Measurements from ENCODE around the gene PTGS1. TPM values are rescaled to one million over a fixed set of nuclear protein-coding genes. Genes with fewer than 3 reads are reported as not detected.
"Not testable (repeated sequence)": the region's sequence is repeated elsewhere in the genome, so short reads cannot be mapped to it uniquely, and the experiment has no call there.

PTGS1 gene
- polyA plus RNA-seq (2.4 to 4.5 TPM (median 4.0 TPM) in 3 replicates), polyA minus RNA-seq (3.7 to 6.1 TPM (median 5.8 TPM) in 3 replicates)
- polyA plus RNA-seq (2011; ENCODE audit: low read depth): 0.05 TPM
- polyA plus RNA-seq (2011; cell fraction: cytosol; rRNA removed): 1.8 and 2.0 TPM in 2 replicates
- polyA plus RNA-seq (2011; cell fraction: nucleus; rRNA removed): 3.6 and 4.6 TPM in 2 replicates
- 0.49 and 3.2 TPM in 2 replicates for polyA plus RNA-seq (2012; ENCODE audit: low replicate concordance)
- 3.8 TPM for polyA minus RNA-seq (2011; cell fraction: cytosol; rRNA and poly(A)+ RNA removed)
- polyA minus RNA-seq (2011; cell fraction: nucleus; rRNA and poly(A)+ RNA removed): 1.2 and 2.6 TPM in 2 replicates

DNA sequence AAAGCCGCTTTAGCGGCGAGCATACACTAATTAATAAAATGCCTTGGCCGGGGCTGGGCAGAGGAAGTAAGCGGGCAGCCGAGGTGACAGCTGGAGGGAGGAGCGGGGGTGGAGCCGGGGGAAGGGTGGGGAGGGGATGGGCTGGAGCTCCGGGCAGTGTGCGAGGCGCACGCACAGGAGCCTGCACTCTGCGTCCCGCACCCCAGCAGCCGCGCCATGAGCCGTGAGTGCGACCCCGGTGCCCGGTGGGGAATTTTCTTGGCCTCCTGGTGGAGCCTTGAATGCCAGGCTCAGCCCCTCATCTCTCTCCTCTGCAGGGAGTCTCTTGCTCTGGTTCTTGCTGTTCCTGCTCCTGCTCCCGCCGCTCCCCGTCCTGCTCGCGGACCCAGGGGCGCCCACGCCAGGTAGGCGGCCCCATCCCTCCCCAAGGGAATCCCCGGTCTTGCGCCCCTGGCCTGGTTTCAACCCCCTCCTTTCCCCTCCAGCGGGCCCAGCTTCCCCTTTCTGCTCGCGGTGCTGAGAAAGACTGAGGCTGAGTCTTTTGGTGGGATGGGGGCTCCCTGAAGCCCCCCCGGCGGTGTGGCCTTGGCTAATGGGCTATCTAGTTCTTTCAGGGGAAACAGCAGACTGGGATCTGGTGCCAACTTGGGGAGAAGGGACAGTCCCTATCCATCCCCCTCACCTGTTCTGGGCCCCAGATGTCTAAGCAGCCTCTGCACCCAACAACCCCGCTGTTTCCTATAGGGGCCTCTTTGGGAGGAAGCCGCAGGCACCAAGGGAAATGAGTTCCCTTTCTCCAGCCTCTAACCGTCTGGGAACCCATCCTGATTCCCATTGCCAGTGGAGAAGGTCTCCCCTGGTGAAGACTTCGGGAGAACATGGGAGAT lies at the start of gene PTGS1:
Gene PTGS1, plus strand, starts transcription at position 156 of the 887 bp plus-strand sequence. Its CDS starts 61 bp downstream, at position 217.
- dilution Hi-C loops (cut with MboI; ENCODE audit: extremely low pct_ligation_motif_present, low sequenced_read_pairs): no loop called here
- Histone ChIP-seq H3K4me3 (ENCODE audit: control insufficient read depth in 2 of 3, extremely low read depth in 1 of 3, insufficient read depth in 2 of 3, low read depth in 1 of 3, low read length in 3 of 3) (peak within 1 kb of the TSS; percentile 21 to 43 (median 39)), H3K9me1 (ENCODE audit: control insufficient read depth, extremely low read depth, insufficient read depth, low read length) (no peaks in the 10 kb centered on the region), H2AFZ (ENCODE audit: control insufficient read depth, low read length) (peak within 1 kb of the TSS; percentile 50), H3K36me3 (ENCODE audit: control insufficient read depth in 2 of 2, extremely low read depth in 1 of 2, insufficient read depth in 2 of 2, low read length in 2 of 2) (no peaks in the 10 kb centered on the region), H4K20me1 (ENCODE audit: control insufficient read depth, extremely low read depth, insufficient read depth, low read length) (no peaks in the 10 kb centered on the region), H3K9me3 (ENCODE audit: control insufficient read depth, low read depth, low read length) (no peaks in the 10 kb centered on the region), H3K27me3 (ENCODE audit: control insufficient read depth, extremely low read depth, insufficient read depth, low read length) (no peaks in the 10 kb centered on the region), H3K79me2 (ENCODE audit: control insufficient read depth, insufficient read depth, low read length) (no peaks in the 10 kb centered on the region), H3K27ac (ENCODE audit: control insufficient read depth, insufficient read depth, low read length) (no peak within 1 kb of the TSS), H3K4me1 (ENCODE audit: control insufficient read depth, extremely low read depth, insufficient read depth, low read length) (peaks cover 41% of the 10 kb centered on the region), H3K4me2 (ENCODE audit: control insufficient read depth, extremely low read depth, insufficient read depth, low read depth, low read length) (peak within 1 kb of the TSS; percentile 78), H3K9ac (ENCODE audit: control insufficient read depth, extremely low read depth, insufficient read depth, low read length) (peak within 1 kb of the TSS; percentile 18)
- FAIRE-seq (no peak), DNase-seq (ENCODE audit: low read depth, low spot score) (no peak)
- TF ChIP-seq, protein P1, sequence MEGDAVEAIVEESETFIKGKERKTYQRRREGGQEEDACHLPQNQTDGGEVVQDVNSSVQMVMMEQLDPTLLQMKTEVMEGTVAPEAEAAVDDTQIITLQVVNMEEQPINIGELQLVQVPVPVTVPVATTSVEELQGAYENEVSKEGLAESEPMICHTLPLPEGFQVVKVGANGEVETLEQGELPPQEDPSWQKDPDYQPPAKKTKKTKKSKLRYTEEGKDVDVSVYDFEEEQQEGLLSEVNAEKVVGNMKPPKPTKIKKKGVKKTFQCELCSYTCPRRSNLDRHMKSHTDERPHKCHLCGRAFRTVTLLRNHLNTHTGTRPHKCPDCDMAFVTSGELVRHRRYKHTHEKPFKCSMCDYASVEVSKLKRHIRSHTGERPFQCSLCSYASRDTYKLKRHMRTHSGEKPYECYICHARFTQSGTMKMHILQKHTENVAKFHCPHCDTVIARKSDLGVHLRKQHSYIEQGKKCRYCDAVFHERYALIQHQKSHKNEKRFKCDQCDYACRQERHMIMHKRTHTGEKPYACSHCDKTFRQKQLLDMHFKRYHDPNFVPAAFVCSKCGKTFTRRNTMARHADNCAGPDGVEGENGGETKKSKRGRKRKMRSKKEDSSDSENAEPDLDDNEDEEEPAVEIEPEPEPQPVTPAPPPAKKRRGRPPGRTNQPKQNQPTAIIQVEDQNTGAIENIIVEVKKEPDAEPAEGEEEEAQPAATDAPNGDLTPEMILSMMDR (optimal IDR thresholded peaks at IDR 0.05 in 1 of 3, IDR thresholded peaks at IDR 0.05 in 1 of 3, conservative IDR thresholded peaks at IDR 0.05 in 1 of 3; ENCODE audit: extremely low read depth in 1 of 3, insufficient read depth in 2 of 3, low read length in 3 of 3): no peak
- TF ChIP-seq EZH2 (IDR thresholded peaks at IDR 0.05; ENCODE audit: low read length): no peak

DNA sequence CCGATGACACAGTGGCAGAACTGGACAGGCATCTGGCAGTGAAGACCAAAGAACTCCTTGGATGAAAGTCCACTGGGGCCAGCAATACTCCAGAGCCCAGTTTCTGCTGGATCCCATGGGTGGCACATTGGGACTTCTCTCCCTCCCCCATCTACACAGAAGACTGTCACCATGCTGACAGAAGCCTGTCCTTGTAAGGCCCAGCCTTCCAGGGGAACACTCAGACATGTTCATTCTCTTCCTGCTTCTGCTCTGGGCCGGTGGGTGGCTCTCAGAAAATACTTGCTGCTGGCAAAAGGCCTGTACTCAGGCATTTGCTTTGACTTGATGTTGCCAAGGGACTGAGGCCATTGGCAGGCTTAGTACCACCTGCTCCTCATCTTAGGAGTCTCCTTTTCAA lies 48.3 kb upstream of the PTGS1 start:
- FAIRE-seq: no peak
- no peak for TF ChIP-seq EZH2 (IDR thresholded peaks at IDR 0.05; ENCODE audit: low read length)
- TF ChIP-seq, protein P1 (optimal IDR thresholded peaks at IDR 0.05 in 1 of 3, IDR thresholded peaks at IDR 0.05 in 1 of 3, conservative IDR thresholded peaks at IDR 0.05 in 1 of 3; ENCODE audit: extremely low read depth in 1 of 3, insufficient read depth in 2 of 3, low read length in 3 of 3): no peak

DNA sequence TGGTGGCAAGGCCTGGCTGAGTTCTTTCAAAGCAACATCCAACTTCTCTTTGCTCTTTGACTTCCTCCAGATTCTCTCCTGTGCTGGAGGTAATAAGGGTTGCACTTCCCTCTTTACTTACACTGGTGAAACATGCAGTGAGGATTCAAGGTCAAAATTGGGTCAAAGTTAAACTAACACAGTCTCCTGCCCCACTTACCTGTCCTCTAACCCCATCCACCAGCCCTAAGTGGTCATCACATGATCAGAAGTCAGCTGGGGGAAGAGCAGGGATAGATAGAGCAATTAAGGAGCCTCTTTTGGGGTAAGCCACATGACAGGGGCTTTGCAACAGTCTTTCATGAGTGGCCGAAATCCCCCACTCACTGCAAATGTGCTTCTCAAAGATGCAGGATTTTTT lies 46.2 kb upstream of the PTGS1 start:
- dilution Hi-C loops (cut with MboI; ENCODE audit: extremely low pct_ligation_motif_present, low sequenced_read_pairs): not testable (repeated sequence)

More for the DNA sequence above, 48.3 kb upstream of the PTGS1 start:
- Histone ChIP-seq H3K27me3 (ENCODE audit: control insufficient read depth, extremely low read depth, insufficient read depth, low read length) (no peaks in the 10 kb centered on the region), H2AFZ (ENCODE audit: control insufficient read depth, low read length) (no peak overlapping the region), H3K4me2 (ENCODE audit: control insufficient read depth, extremely low read depth, insufficient read depth, low read depth, low read length) (no peak overlapping the region), H3K36me3 (ENCODE audit: control insufficient read depth in 2 of 2, extremely low read depth in 1 of 2, insufficient read depth in 2 of 2, low read length in 2 of 2) (peaks cover 18 to 19% of the 10 kb centered on the region in 2 experiments), H4K20me1 (ENCODE audit: control insufficient read depth, extremely low read depth, insufficient read depth, low read length) (no peaks in the 10 kb centered on the region), H3K79me2 (ENCODE audit: control insufficient read depth, insufficient read depth, low read length) (no peaks in the 10 kb centered on the region), H3K9me1 (ENCODE audit: control insufficient read depth, extremely low read depth, insufficient read depth, low read length) (no peaks in the 10 kb centered on the region), H3K4me1 (ENCODE audit: control insufficient read depth, extremely low read depth, insufficient read depth, low read length) (no peaks in the 10 kb centered on the region), H3K4me3 (ENCODE audit: control insufficient read depth in 2 of 3, extremely low read depth in 1 of 3, insufficient read depth in 2 of 3, low read depth in 1 of 3, low read length in 3 of 3) (no peak overlapping the region), H3K9ac (ENCODE audit: control insufficient read depth, extremely low read depth, insufficient read depth, low read length) (no peak overlapping the region), H3K27ac (ENCODE audit: control insufficient read depth, insufficient read depth, low read length) (no peak overlapping the region), H3K9me3 (ENCODE audit: control insufficient read depth, low read depth, low read length) (no peaks in the 10 kb centered on the region)
- dilution Hi-C loops (cut with MboI; ENCODE audit: extremely low pct_ligation_motif_present, low sequenced_read_pairs): no loop called here
- no peak for DNase-seq (ENCODE audit: low read depth, low spot score)

More for the DNA sequence above, 46.2 kb upstream of the PTGS1 start:
- H3K9me3 ChIP-seq (ENCODE audit: control insufficient read depth, low read depth, low read length); H3K9ac ChIP-seq (ENCODE audit: control insufficient read depth, extremely low read depth, insufficient read depth, low read length); DNase-seq (ENCODE audit: low read depth, low spot score); H3K4me3 ChIP-seq (ENCODE audit: control insufficient read depth in 2 of 3, extremely low read depth in 1 of 3, insufficient read depth in 2 of 3, low read depth in 1 of 3, low read length in 3 of 3); H3K4me2 ChIP-seq (ENCODE audit: control insufficient read depth, extremely low read depth, insufficient read depth, low read depth, low read length); H3K27me3 ChIP-seq (ENCODE audit: control insufficient read depth, extremely low read depth, insufficient read depth, low read length); H4K20me1 ChIP-seq (ENCODE audit: control insufficient read depth, extremely low read depth, insufficient read depth, low read length); FAIRE-seq; H2AFZ ChIP-seq (ENCODE audit: control insufficient read depth, low read length); H3K27ac ChIP-seq (ENCODE audit: control insufficient read depth, insufficient read depth, low read length); H3K79me2 ChIP-seq (ENCODE audit: control insufficient read depth, insufficient read depth, low read length); H3K9me1 ChIP-seq (ENCODE audit: control insufficient read depth, extremely low read depth, insufficient read depth, low read length); H3K4me1 ChIP-seq (ENCODE audit: control insufficient read depth, extremely low read depth, insufficient read depth, low read length): not testable (repeated sequence)
- peaks cover 19% of the 10 kb centered on the region in 2 experiments for H3K36me3 ChIP-seq (ENCODE audit: control insufficient read depth in 2 of 2, extremely low read depth in 1 of 2, insufficient read depth in 2 of 2, low read length in 2 of 2)
